GM18498 (cell line): ENCODE data around the gene ACSL3.
A peak's percentile ranks its signal among the peaks of the same experiment; 100 is the strongest.
"Not testable (repeated sequence)": the region's sequence is repeated elsewhere in the genome, so short reads cannot be mapped to it uniquely, and the experiment has no call there.

Experiments
- ATAC-seq: cut with Tn5 transposase; IDR thresholded peaks from one replicate; pipeline ENCODE4 v1.9.1; 2021; ENCODE audit warnings: mild to moderate bottlenecking, moderate library complexity; ENCODE audit not compliant: unreplicated experiment

Gene ACSL3

GRCh38 chr2:222907790-222908441 is 47.1 kb downstream of the ACSL3 start:
- no peak for ATAC-seq

- no peak for ATAC-seq
These were observed 48.5 kb downstream of the ACSL3 start for GRCh38 chr2:222909286-222909685.

- peak; percentile 97 for ATAC-seq
These were observed 51.3 kb downstream of the ACSL3 start for GRCh38 chr2:222912117-222912516.

GRCh38 chr2:222912776-222913175 is 51.9 kb downstream of the ACSL3 start:
- peak; percentile 18 for ATAC-seq

- no peak for ATAC-seq
These were observed 54.5 kb downstream of the ACSL3 start for GRCh38 chr2:222915092-222915957.

GRCh38 chr2:222916229-222917197 is 55.7 kb downstream of the ACSL3 start:
- ATAC-seq: no peak

- not testable (repeated sequence) for ATAC-seq
These were observed 56.4 kb downstream of the ACSL3 start for GRCh38 chr2:222917212-222917611.

- ATAC-seq: no peak
These were observed 59.1 kb downstream of the ACSL3 start for GRCh38 chr2:222919841-222920526.

- no peak for ATAC-seq
These were observed 59.9 kb downstream of the ACSL3 start for GRCh38 chr2:222920657-222921186.

- no peak for ATAC-seq
These were observed 61.4 kb downstream of the ACSL3 start for GRCh38 chr2:222922019-222922800.

- ATAC-seq: no peak
These were observed 66.1 kb downstream of the ACSL3 start for GRCh38 chr2:222926915-222927314.

- no peak for ATAC-seq
These were observed 66.8 kb downstream of the ACSL3 start for GRCh38 chr2:222927600-222927999.

GRCh38 chr2:222928335-222928734 is 67.5 kb downstream of the ACSL3 start:
- no peak for ATAC-seq

GRCh38 chr2:222930862-222931261 is 70.0 kb downstream of the ACSL3 start:
- no peak for ATAC-seq

- no peak for ATAC-seq
These were observed 70.8 kb downstream of the ACSL3 start for GRCh38 chr2:222931659-222932058.

GRCh38 chr2:222933458-222933857 is 72.6 kb downstream of the ACSL3 start:
- no peak for ATAC-seq

- ATAC-seq: no peak
These were observed 75.0 kb downstream of the ACSL3 start for GRCh38 chr2:222935688-222936298.

GRCh38 chr2:222936705-222937104 is 75.9 kb downstream of the ACSL3 start:
- no peak for ATAC-seq

- no peak for ATAC-seq
These were observed 77.5 kb downstream of the ACSL3 start for GRCh38 chr2:222938327-222938726.
